GM23248 (cell line): ENCODE measurements around the gene CNTN1. TPM values are rescaled to one million over a fixed set of nuclear protein-coding genes. Genes with fewer than 3 reads are reported as not detected.

Experiments
- DNase-seq: peaks from one replicate; pipeline ENCODE4 v3.0.0-alpha.2; 2015
- H2AFZ ChIP-seq: fragments of 200-600 bp; sonication (generic); 2 replicates; pipeline ENCODE4 v1.6.1; 2016; ENCODE audit warnings: antibody characterized with exemption
- H3F3A ChIP-seq: fragments of 200-600 bp; sonication (generic); 2 replicates; pipeline ENCODE4 v1.6.1; 2016; ENCODE audit warnings: mild to moderate bottlenecking, antibody characterized with exemption, mixed run types; ENCODE audit not compliant: insufficient read depth
- H3K27ac ChIP-seq: fragments of 200-600 bp; sonication (generic); 2 replicates; pipeline ENCODE4 v1.5.1; 2016; ENCODE audit warnings: mild to moderate bottlenecking
- H3K27me3 ChIP-seq: fragments of 200-600 bp; sonication (generic); replicated peaks from 2 replicates; pipeline ENCODE4 v1.6.1; 2016; ENCODE audit warnings: mild to moderate bottlenecking; ENCODE audit not compliant: insufficient read depth
- H3K36me3 ChIP-seq: fragments of 200-600 bp; sonication (generic); 2 replicates; pipeline ENCODE4 v1.6.1; 2016; ENCODE audit warnings: low read depth, mild to moderate bottlenecking
- H3K4me1 ChIP-seq: fragments of 200-600 bp; sonication (generic); 2 replicates; pipeline ENCODE4 v1.6.1; 2016; ENCODE audit warnings: mild to moderate bottlenecking; ENCODE audit not compliant: insufficient read depth
- H3K4me2 ChIP-seq: fragments of 200-600 bp; sonication (generic); one replicate; pipeline ENCODE4 v1.6.1; 2016; ENCODE audit warnings: mild to moderate bottlenecking; ENCODE audit not compliant: unreplicated experiment
- H3K4me3 ChIP-seq: fragments of 200-600 bp; sonication (generic); 2 replicates; pipeline ENCODE4 v1.5.1; 2016; ENCODE audit warnings: mild to moderate bottlenecking
- H3K79me2 ChIP-seq: fragments of 200-600 bp; sonication (generic); 2 replicates; pipeline ENCODE4 v1.6.1; 2016; ENCODE audit warnings: mild to moderate bottlenecking; ENCODE audit not compliant: insufficient read depth
- H3K9ac ChIP-seq: fragments of 200-600 bp; sonication (generic); 2 replicates; pipeline ENCODE4 v1.6.1; 2016; ENCODE audit warnings: mild to moderate bottlenecking
- H3K9me2 ChIP-seq: fragments of 200-600 bp; sonication (generic); 2 replicates; pipeline ENCODE4 v1.6.1; 2016; ENCODE audit warnings: mixed run types, mild to moderate bottlenecking, moderate library complexity; ENCODE audit not compliant: insufficient read depth
- H3K9me3 ChIP-seq: fragments of 200-600 bp; sonication (generic); one replicate; pipeline ENCODE4 v1.6.1; 2017; ENCODE audit warnings: low read depth
- H4K20me1 ChIP-seq: fragments of 200-600 bp; sonication (generic); 2 replicates; pipeline ENCODE4 v1.6.0; 2016; ENCODE audit not compliant: insufficient read depth
- EZH2 ChIP-seq: fragments of 200-600 bp; sonication (generic); IDR thresholded peaks from 2 replicates; pipeline ENCODE4 v1.6.1; 2018; ENCODE audit warnings: antibody characterized with exemption, mild to moderate bottlenecking; ENCODE audit not compliant: insufficient read depth, poor library complexity, severe bottlenecking
- EZH2phosphoT487 ChIP-seq: fragments of 200-600 bp; sonication (generic); IDR thresholded peaks from 2 replicates; pipeline ENCODE4 v1.6.1; 2018; ENCODE audit warnings: antibody characterized with exemption, moderate library complexity, mild to moderate bottlenecking, low read depth; ENCODE audit not compliant: insufficient read depth
- WGBS, 2 experiments: methylation state at CpG; one replicate each; pipeline ENCODE4 v1.1.6; 2015 to 2017; ENCODE audit warnings: low lambda C conversion rate in 2 of 2, low coverage in 1 of 2; ENCODE audit errors: missing lambda C conversion rate in 2 of 2; 5-methylcytosine and 5-hydroxymethylcytosine counted together
- in situ Hi-C: fragments of 300-500 bp; cut with MboI; formaldehyde crosslinking; loops from 2 replicates; pipeline ENCODE4 v1.15.0; 2020
- polyA plus RNA-seq: library from polyadenylated mRNA; unstranded; fragments of >200 nt; fragmentation: Nextera tagmentation; extraction: Ambion mirVana; gene quantifications from 2 replicates; pipeline ENCODE4 v1.2.1, GENCODE V29; 2016
- total RNA-seq: library from RNA; depleted of rRNA; stranded (reverse); fragments of >200 nt; shearing (Covaris generic); gene quantifications from 2 replicates; pipeline ENCODE4 v1.2.3, GENCODE V29; 2014

Gene CNTN1
- total and polyA plus RNA-seq, 2 experiments from 2014 or later, result 0.32 to 0.36 TPM

GRCh38 chr12:40738856-40739255 is 46.6 kb downstream of the CNTN1 start:
- H3K79me2 ChIP-seq, result no peaks in the 10 kb centered on the region
- no peak overlapping the region for H3K4me2 ChIP-seq
- no peaks in the 10 kb centered on the region for H3K9me2 ChIP-seq
- H3K4me1 ChIP-seq, result no peaks in the 10 kb centered on the region
- in situ Hi-C loops, result no loop called here
- no peaks in the 10 kb centered on the region for H3K36me3 ChIP-seq
- no peaks in the 10 kb centered on the region for H3K9me3 ChIP-seq
- TF ChIP-seq EZH2 (no peak), EZH2phosphoT487 (no peak)
- DNase-seq, result no peak
- no peaks in the 10 kb centered on the region for H3F3A ChIP-seq
- H3K9ac ChIP-seq, result no peak overlapping the region
- no peak overlapping the region for H2AFZ ChIP-seq
- no peaks in the 10 kb centered on the region for H3K27me3 ChIP-seq
- H4K20me1 ChIP-seq, result no peaks in the 10 kb centered on the region
- no peak overlapping the region for H3K4me3 ChIP-seq
- H3K27ac ChIP-seq, result no peak overlapping the region

- no peak overlapping the region for H3K4me3 ChIP-seq
- no peak overlapping the region for H3K27ac ChIP-seq
- H3K9me3 ChIP-seq, result no peaks in the 10 kb centered on the region
- H4K20me1 ChIP-seq, result no peaks in the 10 kb centered on the region
- H3K36me3 ChIP-seq, result no peaks in the 10 kb centered on the region
- no peaks in the 10 kb centered on the region for H3K4me1 ChIP-seq
- DNase-seq, result no peak
- H3K27me3 ChIP-seq, result no peaks in the 10 kb centered on the region
- no peak for TF ChIP-seq EZH2phosphoT487
- TF ChIP-seq EZH2, result no peak
- H3K9me2 ChIP-seq, result no peaks in the 10 kb centered on the region
- no peaks in the 10 kb centered on the region for H3F3A ChIP-seq
- H2AFZ ChIP-seq, result no peak overlapping the region
- H3K79me2 ChIP-seq, result no peaks in the 10 kb centered on the region
- WGBS, 2 experiments, result 2% methylated on average over 2 of the region's 2 CpGs
- H3K4me2 ChIP-seq, result no peak overlapping the region
- in situ Hi-C loops, result no loop called here
- no peak overlapping the region for H3K9ac ChIP-seq
Measured at GRCh38 chr12:40742041-40742440, 49.8 kb downstream of the CNTN1 start.

GRCh38 chr12:40745386-40745785 is 53.1 kb downstream of the CNTN1 start:
- no peak overlapping the region for H3K4me3 ChIP-seq
- in situ Hi-C loops, result no loop called here
- H3K4me2 ChIP-seq, result no peak overlapping the region
- H2AFZ ChIP-seq, result no peak overlapping the region
- H3K27ac ChIP-seq, result no peak overlapping the region
- H3K9me2 ChIP-seq, result no peaks in the 10 kb centered on the region
- no peaks in the 10 kb centered on the region for H3K79me2 ChIP-seq
- H3K9ac ChIP-seq, result no peak overlapping the region
- no peaks in the 10 kb centered on the region for H3K36me3 ChIP-seq
- no peak for DNase-seq
- no peaks in the 10 kb centered on the region for H3K9me3 ChIP-seq
- no peaks in the 10 kb centered on the region for H3F3A ChIP-seq
- no peaks in the 10 kb centered on the region for H4K20me1 ChIP-seq
- TF ChIP-seq EZH2phosphoT487 (no peak), EZH2 (no peak)
- no peaks in the 10 kb centered on the region for H3K27me3 ChIP-seq
- no peaks in the 10 kb centered on the region for H3K4me1 ChIP-seq

- Histone ChIP-seq H4K20me1 (no peaks in the 10 kb centered on the region), H3K27ac (no peak overlapping the region), H3K9me2 (no peaks in the 10 kb centered on the region), H3K36me3 (no peaks in the 10 kb centered on the region), H3K9ac (no peak overlapping the region), H3K79me2 (no peaks in the 10 kb centered on the region), H3F3A (no peaks in the 10 kb centered on the region), H3K9me3 (no peaks in the 10 kb centered on the region), H2AFZ (no peak overlapping the region), H3K4me2 (no peak overlapping the region), H3K4me1 (no peaks in the 10 kb centered on the region), H3K4me3 (no peak overlapping the region), H3K27me3 (no peaks in the 10 kb centered on the region)
- no peak for TF ChIP-seq EZH2
- 37 to 45% methylated on average over 1 of the region's 1 CpG for WGBS, 2 experiments
- no peak for DNase-seq
- in situ Hi-C loops, result no loop called here
Measured at GRCh38 chr12:40749863-40750262, 57.6 kb downstream of the CNTN1 start.

- in situ Hi-C loops, result no loop called here
- H3K36me3 ChIP-seq, result no peaks in the 10 kb centered on the region
- no peaks in the 10 kb centered on the region for H3F3A ChIP-seq
- H4K20me1 ChIP-seq, result no peaks in the 10 kb centered on the region
- H3K27me3 ChIP-seq, result no peaks in the 10 kb centered on the region
- no peak overlapping the region for H2AFZ ChIP-seq
- H3K9ac ChIP-seq, result no peak overlapping the region
- no peak overlapping the region for H3K4me3 ChIP-seq
- H3K79me2 ChIP-seq, result no peaks in the 10 kb centered on the region
- H3K4me1 ChIP-seq, result no peaks in the 10 kb centered on the region
- no peak overlapping the region for H3K4me2 ChIP-seq
- no peaks in the 10 kb centered on the region for H3K9me3 ChIP-seq
- no peak overlapping the region for H3K27ac ChIP-seq
- TF ChIP-seq EZH2, result no peak
- DNase-seq, result no peak
- WGBS, 2 experiments, result 4% methylated on average over 2 of the region's 2 CpGs
- no peaks in the 10 kb centered on the region for H3K9me2 ChIP-seq
Measured at GRCh38 chr12:40752011-40752410, 59.8 kb downstream of the CNTN1 start.
